Upper lobe of left lung (tissue), 4 donors: ENCODE measurements around the gene UBE2Q2.

Experiments used
- POLR2AphosphoS5 ChIP-seq, 2 donors: sonication (generic); formaldehyde crosslinking; IDR thresholded peaks; one replicate each; pipeline ENCODE4 v1.5.1; 2017; ENCODE audit warnings: antibody characterized with exemption in 2 of 2
- TF ChIP-seq, protein P1 (sequence below), 6 experiments: fragments of 450-650 bp in 4 of 6; fragments of 200-600 bp in 2 of 6; sonication (generic) in 2 of 6; IDR thresholded peaks; one replicate each; pipeline ENCODE4 v1.5.1; 2016 to 2019; ENCODE audit warnings: antibody characterized with exemption in 6 of 6

- TF ChIP-seq, protein P1, sequence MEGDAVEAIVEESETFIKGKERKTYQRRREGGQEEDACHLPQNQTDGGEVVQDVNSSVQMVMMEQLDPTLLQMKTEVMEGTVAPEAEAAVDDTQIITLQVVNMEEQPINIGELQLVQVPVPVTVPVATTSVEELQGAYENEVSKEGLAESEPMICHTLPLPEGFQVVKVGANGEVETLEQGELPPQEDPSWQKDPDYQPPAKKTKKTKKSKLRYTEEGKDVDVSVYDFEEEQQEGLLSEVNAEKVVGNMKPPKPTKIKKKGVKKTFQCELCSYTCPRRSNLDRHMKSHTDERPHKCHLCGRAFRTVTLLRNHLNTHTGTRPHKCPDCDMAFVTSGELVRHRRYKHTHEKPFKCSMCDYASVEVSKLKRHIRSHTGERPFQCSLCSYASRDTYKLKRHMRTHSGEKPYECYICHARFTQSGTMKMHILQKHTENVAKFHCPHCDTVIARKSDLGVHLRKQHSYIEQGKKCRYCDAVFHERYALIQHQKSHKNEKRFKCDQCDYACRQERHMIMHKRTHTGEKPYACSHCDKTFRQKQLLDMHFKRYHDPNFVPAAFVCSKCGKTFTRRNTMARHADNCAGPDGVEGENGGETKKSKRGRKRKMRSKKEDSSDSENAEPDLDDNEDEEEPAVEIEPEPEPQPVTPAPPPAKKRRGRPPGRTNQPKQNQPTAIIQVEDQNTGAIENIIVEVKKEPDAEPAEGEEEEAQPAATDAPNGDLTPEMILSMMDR (IDR thresholded peaks at IDR 0.05), result no peak
- no peak for TF ChIP-seq POLR2AphosphoS5 (IDR thresholded peaks at IDR 0.05)
These were observed 2.6 kb upstream of the UBE2Q2 start for GRCh38 chr15:75840659-75841058.
